ENCODE data around the gene RPE. TPM values are rescaled to one million over a fixed set of nuclear protein-coding genes. Genes with fewer than 3 reads are reported as not detected.
A peak's percentile ranks its signal among the peaks of the same experiment; 100 is the strongest.

The RPE gene
- total RNA-seq, 3 donors from 2014 or later = 48.8 to 68.2 (median 55.4) TPM

GRCh38 chr2:210000464-210001324 lies 1.7 kb upstream of the RPE start:
- Histone ChIP-seq H3K4me3 (no peak overlapping the region), H3K9me3 (no peaks in the 10 kb centered on the region), H3K27me3 (no peaks in the 10 kb centered on the region), H3K36me3 (no peaks in the 10 kb centered on the region), H3K4me1 (peaks cover 0 to 9% of the 10 kb centered on the region in 2 donors), H3K27ac (no peak overlapping the region)
- no peak for DNase-seq (ENCODE audit: low spot score in 2 of 2)
- intact Hi-C loops (cut with DNase I; ENCODE audit: low total_unique reads) = no loop called here
- TF ChIP-seq POLR2AphosphoS5 (IDR thresholded peaks at IDR 0.05) (no peak), POLR2A (IDR thresholded peaks at IDR 0.05) (no peak)
- TF ChIP-seq, protein P1, sequence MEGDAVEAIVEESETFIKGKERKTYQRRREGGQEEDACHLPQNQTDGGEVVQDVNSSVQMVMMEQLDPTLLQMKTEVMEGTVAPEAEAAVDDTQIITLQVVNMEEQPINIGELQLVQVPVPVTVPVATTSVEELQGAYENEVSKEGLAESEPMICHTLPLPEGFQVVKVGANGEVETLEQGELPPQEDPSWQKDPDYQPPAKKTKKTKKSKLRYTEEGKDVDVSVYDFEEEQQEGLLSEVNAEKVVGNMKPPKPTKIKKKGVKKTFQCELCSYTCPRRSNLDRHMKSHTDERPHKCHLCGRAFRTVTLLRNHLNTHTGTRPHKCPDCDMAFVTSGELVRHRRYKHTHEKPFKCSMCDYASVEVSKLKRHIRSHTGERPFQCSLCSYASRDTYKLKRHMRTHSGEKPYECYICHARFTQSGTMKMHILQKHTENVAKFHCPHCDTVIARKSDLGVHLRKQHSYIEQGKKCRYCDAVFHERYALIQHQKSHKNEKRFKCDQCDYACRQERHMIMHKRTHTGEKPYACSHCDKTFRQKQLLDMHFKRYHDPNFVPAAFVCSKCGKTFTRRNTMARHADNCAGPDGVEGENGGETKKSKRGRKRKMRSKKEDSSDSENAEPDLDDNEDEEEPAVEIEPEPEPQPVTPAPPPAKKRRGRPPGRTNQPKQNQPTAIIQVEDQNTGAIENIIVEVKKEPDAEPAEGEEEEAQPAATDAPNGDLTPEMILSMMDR (IDR thresholded peaks at IDR 0.05) = no peak

- Histone ChIP-seq H3K9me3 (no peaks in the 10 kb centered on the region), H3K4me3 (peak overlapping the region; percentile 67 to 90 (median 79)), H3K27ac (no peak overlapping the region), H3K4me1 (peaks cover 0 to 9% of the 10 kb centered on the region in 2 donors), H3K36me3 (no peaks in the 10 kb centered on the region), H3K27me3 (no peaks in the 10 kb centered on the region)
- TF ChIP-seq POLR2AphosphoS5 (IDR thresholded peaks at IDR 0.05) = no peak
- TF ChIP-seq POLR2A (IDR thresholded peaks at IDR 0.05) = no peak
- TF ChIP-seq, protein P1 (IDR thresholded peaks at IDR 0.05) = no peak
- DNase-seq (ENCODE audit: low spot score in 2 of 2) = no peak
- intact Hi-C loops (cut with DNase I; ENCODE audit: low total_unique reads) = no loop called here
Measured at GRCh38 chr2:210003359-210003758, 921 bp downstream of the RPE start.

DNA sequence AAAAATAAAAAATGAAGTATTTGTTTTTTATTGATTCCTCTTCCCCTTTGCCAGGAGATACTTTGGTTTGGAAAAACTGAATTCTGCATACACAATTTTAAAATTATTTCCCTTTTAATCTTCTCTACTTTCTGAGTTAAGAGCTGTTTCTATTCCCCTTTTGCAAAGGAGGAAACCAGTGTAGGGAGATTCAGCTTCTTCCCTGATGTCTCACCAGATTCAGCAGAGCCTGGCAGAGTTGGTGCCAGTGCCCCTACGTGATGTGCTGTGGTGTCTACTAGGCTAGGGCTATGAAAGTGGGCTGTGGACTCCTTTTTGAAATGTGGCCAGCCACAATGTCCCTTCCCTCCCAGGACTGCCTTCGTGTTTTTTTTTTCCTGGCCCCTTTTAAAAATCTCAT lies 2.4 kb downstream of the RPE start:
- TF ChIP-seq, protein P1 (IDR thresholded peaks at IDR 0.05) = no peak
- TF ChIP-seq POLR2AphosphoS5 (IDR thresholded peaks at IDR 0.05) = no peak
- no peak for TF ChIP-seq POLR2A (IDR thresholded peaks at IDR 0.05)

GRCh38 chr2:210007895-210008294 lies 5.5 kb downstream of the RPE start:
- no peak for DNase-seq (ENCODE audit: low spot score in 2 of 2)
- intact Hi-C loops (cut with DNase I; ENCODE audit: low total_unique reads) = no loop called here
- Histone ChIP-seq H3K4me3 (no peak overlapping the region), H3K27ac (no peak overlapping the region), H3K36me3 (no peaks in the 10 kb centered on the region), H3K4me1 (peaks cover 0 to 9% of the 10 kb centered on the region in 2 donors), H3K9me3 (no peaks in the 10 kb centered on the region), H3K27me3 (no peaks in the 10 kb centered on the region)
- TF ChIP-seq POLR2A (IDR thresholded peaks at IDR 0.05) = no peak
- TF ChIP-seq, protein P1 (IDR thresholded peaks at IDR 0.05) = no peak
- no peak for TF ChIP-seq POLR2AphosphoS5 (IDR thresholded peaks at IDR 0.05)

More for the DNA sequence above, 2.4 kb downstream of the RPE start:
- Histone ChIP-seq H3K4me1 (peaks cover 0 to 9% of the 10 kb centered on the region in 2 donors), H3K36me3 (no peaks in the 10 kb centered on the region), H3K27ac (no peak overlapping the region), H3K9me3 (no peaks in the 10 kb centered on the region), H3K4me3 (no peak overlapping the region), H3K27me3 (no peaks in the 10 kb centered on the region)
- DNase-seq (ENCODE audit: low spot score in 2 of 2) = no peak
- intact Hi-C loops (cut with DNase I; ENCODE audit: low total_unique reads) = no loop called here

- TF ChIP-seq, protein P1 (IDR thresholded peaks at IDR 0.05) = no peak
- TF ChIP-seq POLR2A (IDR thresholded peaks at IDR 0.05) (no peak), POLR2AphosphoS5 (IDR thresholded peaks at IDR 0.05) (no peak)
- Histone ChIP-seq H3K36me3 (no peaks in the 10 kb centered on the region), H3K27ac (no peak overlapping the region), H3K27me3 (no peaks in the 10 kb centered on the region), H3K4me3 (no peak overlapping the region), H3K4me1 (no peaks in the 10 kb centered on the region), H3K9me3 (no peaks in the 10 kb centered on the region)
- intact Hi-C loops (cut with DNase I; ENCODE audit: low total_unique reads) = no loop called here
- no peak for DNase-seq (ENCODE audit: low spot score in 2 of 2)
Measured at GRCh38 chr2:210009126-210009525, 6.7 kb downstream of the RPE start.

Data from breast epithelium (tissue), 4 donors.